Islet precursor cell (in vitro differentiated cells): ENCODE measurements around the gene BBS4.
A peak's percentile ranks its signal among the peaks of the same experiment; 100 is the strongest.
"Not testable (repeated sequence)": the region's sequence is repeated elsewhere in the genome, so short reads cannot be mapped to it uniquely, and the experiment has no call there.

ENCODE experiments used
- DNase-seq: peaks from one replicate; pipeline ENCODE4 v3.0.0-alpha.2; 2018

Gene BBS4

DNA sequence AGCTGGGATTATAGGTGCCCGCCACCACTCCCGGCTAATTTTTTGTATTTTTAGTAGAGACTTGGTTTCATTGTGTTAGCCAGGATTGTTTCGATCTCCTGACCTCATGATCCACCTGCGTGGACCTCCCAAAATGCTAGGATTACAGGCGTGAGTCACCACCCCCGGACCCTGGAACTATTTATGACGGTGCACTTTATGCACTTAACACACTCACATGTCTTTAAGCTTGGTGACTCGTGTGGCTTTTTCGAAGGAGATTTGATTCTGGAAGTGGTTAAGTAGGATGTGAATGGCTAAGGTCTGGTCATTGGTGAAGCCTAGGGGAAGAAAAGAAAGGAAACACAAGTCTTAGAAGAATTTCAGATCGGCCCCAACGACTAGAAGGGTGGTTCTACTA is 20.3 kb downstream of the BBS4 start:
- peak; percentile 89 for DNase-seq

DNA sequence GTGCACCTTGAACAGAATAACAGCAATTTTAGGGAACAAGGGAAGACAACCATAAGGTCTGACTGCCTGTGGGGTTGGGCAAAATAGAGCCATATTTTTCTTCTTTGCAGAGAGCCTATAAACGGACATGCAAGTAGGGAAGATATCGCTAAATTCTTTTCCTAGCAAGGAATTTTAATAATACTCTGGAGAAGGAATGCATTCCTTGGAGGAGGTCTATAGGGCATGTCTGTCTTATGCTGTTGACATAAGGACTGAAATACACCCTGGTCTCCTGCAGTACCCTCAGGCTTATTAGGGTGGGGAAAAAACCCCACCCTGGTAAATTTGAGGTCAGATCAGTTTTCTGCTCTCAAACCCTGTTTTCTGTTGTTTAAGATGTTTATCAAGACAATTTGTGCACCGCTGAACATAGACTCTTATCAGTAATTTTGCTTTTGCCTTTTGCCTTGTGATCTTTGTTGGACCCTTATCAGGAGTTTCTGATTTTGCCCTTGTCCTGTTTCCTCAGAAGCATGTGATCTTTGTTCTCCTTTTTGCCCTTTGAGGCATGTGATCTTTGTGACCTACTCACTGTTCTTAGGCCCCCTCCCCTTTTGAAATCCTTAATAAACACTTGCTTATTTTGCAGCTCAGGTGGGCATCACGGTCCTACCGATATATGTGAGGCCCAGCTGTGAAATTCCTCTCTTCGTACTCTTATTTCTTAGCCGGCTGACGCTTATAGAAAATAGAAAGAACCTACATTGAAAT is 22.7 kb downstream of the BBS4 start:
- DNase-seq, result not testable (repeated sequence)

DNA sequence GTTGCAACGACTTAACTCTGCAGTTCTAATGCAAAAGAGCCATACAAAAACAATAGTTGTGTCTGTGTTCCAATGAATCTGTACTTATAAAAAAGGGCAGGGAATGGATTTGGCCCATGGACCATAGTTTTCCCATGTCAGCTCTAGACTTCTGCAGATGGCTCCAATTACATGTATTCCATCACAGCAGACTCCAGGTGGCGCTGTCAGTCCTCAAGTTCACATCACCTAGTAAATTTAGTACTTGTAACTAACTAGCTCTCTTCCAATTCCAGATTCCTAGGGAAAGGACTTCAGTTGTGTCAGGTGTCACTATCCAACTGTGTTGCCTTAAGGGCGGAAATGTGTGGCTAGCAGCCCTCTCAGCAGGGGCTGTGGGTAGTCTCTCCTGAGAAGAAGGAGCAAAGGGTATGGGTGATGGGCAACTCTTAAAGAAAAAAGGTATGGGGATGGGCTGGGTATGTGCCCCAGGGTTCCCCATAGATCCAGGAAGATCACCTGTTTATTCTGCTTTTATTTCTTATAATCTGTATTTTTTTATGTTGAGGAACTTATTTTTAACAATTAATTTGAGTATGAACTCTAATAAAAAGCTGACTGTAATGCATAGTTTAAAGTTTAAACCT is 36.2 kb downstream of the BBS4 start:
- peak; percentile 80 for DNase-seq

- DNase-seq, result no peak
Observed at GRCh38 chr15:72724028-72724427, 38.0 kb downstream of the BBS4 start.

DNA sequence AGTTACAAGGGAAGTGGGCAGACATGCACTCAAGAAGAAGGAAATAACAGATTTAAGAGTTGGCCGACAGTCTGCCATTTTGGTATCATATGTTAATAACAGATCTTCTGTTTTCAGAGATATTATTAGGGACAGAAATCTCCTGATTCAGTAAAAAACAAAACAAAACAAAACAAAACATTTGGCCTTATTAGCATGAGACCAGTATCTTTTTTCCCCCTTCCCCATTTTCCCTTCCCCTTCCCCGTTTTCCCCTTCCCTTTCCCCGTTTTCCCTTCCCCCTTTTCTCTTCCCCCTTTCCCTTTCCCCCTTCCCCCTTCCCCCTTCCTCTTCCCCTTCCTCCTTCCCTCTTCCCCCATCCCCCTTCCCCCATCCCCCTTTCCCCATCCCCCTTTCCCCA is 39.4 kb downstream of the BBS4 start:
- no peak for DNase-seq

GRCh38 chr15:72725851-72726250 is 39.8 kb downstream of the BBS4 start:
- DNase-seq, result not testable (repeated sequence)

GRCh38 chr15:72727154-72727553 is 41.1 kb downstream of the BBS4 start:
- DNase-seq, result no peak

DNA sequence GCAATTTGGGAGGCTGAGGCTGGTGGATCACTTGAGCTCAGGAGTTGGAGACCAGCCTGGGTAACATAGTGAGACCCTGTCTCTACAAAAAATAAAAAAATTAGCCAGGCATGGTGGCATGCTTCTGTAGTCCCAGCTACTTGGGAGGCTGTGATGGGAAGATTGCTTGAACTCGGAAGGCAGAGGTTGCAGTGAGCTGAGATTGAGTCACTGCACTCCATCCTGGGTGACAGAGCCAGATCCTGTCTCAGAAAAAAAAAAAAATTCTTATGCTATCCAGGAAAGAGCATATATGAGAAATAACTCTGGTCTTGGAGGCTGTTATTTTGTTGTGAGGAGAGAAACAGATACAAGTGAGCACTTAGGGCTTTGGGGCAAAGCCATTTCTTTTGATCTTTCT is 42.2 kb downstream of the BBS4 start:
- not testable (repeated sequence) for DNase-seq

- DNase-seq, result no peak
Observed at GRCh38 chr15:72728821-72729220, 42.8 kb downstream of the BBS4 start.

DNA sequence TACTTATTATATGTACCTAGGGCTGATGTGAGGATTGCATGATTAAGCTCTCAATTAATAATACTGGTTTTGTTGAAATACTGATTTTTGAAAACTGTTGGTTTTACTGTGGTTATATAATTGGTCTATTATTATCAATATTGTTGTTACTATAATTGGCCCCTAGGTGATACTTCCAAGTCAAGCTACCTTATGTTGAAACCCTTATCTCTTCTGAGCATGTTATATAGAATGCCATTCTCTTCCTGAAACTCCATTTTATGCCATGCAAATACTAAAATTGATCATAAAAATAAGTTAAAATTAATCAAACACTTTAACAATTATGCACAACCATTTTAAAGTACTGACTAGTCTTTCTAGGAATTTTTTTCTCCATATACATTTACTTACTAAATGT is 46.1 kb downstream of the BBS4 start:
- DNase-seq, result no peak

DNA sequence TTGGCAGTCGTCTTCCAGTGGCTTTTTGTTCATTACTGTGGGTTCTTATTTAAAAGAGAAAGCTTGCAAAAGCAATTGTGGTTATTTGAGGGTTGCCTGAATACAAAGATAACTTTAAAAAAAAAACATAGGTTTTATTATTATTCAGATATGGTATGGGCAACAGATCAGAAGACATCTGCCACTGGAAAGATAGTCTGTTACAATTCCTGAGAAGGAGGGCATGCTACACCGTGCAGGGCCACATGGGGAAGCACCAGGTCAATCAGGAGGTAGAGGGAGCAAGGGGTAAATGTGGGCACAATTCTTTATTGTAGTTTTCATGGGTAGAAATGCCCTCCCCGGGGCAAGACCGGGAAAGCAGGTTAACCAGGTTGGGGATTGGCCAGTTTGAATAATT is 46.5 kb downstream of the BBS4 start:
- DNase-seq, result no peak

DNA sequence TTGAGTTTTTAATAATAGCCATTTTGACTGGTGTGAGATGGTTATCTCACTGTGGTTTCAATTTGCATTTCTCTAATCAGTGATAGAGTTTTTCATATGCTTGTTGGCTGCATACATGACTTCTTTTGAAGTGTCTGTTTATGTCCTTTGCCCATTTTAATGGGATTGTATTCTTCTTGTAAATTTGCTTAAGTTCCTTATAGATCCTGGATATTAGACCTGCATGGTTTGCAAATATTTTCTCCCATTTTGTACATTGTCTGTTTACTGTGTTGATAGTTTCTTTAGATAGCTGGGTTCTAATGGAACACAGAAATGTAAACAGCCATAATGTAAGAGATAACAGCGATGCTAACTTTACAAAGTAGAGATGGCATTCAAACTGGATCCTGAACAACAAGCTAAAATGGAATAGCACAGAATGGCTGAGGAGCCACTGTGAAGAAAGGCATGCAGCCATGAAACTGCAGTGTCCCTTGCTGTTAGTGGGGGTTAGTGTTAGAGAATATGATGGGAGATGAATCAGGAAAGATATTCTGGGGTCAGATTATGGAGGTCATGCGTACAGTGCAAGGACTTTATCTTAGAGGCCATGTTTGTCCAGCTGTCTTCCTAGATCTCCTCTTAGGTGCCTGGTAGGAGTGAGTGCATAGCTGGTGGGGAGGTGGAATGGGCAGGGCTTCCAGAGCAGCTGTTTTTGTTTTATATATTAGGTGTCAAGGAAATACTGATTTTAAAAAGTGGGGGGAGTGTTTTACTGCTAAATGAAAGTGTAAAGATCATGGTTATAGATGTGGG is 48.1 kb downstream of the BBS4 start:
- no peak for DNase-seq

- DNase-seq, result no peak
Observed at GRCh38 chr15:72735111-72735510, 49.1 kb downstream of the BBS4 start.

DNA sequence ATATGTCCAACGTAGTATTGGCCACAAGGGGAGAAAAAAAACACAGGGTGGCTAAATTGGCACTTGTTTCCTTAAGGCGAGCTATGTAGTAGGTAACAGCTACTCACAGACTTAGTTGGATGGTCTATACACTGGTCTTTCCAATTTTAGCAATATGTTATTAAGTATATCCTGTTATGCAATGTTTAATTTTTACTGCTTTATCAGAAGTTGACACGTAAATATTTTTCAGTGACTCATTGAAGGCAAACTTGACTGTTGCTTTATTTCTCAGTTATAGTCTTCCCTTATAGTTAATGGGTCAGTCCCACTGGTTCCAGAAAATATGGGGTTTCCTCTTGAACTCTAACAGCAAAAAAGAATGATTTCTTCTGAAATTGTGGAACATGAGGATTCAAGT is 51.1 kb downstream of the BBS4 start:
- DNase-seq, result no peak

GRCh38 chr15:72737723-72738122 is 51.7 kb downstream of the BBS4 start:
- DNase-seq, result no peak

GRCh38 chr15:72740219-72740618 is 54.2 kb downstream of the BBS4 start:
- no peak for DNase-seq

GRCh38 chr15:72749700-72750099 is 63.7 kb downstream of the BBS4 start:
- DNase-seq, result no peak

- DNase-seq, result no peak
Observed at GRCh38 chr15:72751751-72752455, 65.9 kb downstream of the BBS4 start.

GRCh38 chr15:72754096-72754495 is 68.1 kb downstream of the BBS4 start:
- no peak for DNase-seq

DNA sequence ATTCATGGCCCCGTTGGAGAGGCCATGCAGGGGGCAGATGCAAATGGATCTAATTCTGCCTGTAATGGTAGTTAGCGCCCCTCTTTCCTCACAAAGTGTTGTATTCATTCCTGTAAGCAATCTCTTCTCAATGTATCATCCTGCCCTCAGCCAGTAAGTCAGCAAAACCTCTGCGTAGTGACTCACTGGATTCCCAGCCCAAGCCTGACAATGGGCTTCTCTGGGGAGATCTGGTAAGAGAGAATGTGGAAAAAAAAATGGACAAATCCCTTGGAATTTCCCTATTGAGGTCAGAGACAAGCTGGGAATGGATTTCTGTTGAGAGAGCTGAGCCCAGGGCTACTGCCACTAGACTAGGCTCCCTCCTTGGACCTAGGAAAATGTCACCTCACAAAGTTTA is 72.2 kb downstream of the BBS4 start:
- peak; percentile 79 for DNase-seq

DNA sequence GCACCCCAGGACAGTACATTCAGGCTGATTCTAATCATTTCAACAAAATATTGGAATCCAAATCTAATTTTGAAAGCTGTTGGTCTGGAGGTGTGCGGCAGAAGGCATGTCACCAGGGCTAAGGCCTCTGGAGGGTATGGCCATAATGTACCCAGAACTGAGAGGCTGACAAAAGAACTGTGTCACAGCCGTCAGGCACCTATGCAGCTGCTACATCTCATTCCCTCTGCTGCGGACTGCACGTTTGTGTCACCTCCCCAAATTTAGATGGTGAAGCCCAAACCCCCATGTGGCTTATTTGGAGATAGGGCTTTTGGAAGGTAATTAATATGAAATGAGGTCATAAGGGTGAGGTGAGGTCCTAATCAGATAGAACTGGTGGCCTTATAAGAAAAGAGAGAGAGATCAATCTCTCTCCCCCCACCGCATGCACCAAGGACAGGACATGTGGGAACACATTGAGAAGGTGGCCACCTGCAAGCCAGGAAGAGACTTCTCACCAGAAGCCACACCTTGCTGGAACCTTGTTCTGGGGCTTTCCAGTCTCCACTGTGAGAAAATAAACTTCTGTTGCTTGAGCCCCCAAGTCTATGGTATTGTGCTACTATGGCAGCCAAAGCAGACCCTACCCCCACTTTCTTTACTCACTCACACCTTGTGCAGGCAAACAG is 74.7 kb downstream of the BBS4 start:
- DNase-seq, result no peak

DNA sequence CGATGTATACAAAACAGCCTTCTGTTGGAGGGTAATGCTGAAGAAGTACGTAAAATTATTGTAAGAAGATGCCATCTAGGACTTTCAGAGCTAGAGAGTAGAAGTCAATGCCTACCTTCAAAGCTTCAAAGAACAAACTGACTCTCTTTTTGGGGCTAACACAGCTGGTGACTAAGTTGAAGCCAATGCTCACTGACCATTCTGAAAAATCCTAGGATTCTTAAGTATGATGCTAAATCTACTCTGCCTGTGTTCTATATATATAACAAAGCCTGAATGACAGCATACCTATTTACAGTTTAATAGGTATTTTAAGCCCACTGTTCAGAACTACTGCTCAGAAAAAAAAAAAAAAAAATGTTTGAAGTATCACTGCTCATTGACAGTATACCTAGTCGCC is 78.6 kb downstream of the BBS4 start:
- no peak for DNase-seq

DNA sequence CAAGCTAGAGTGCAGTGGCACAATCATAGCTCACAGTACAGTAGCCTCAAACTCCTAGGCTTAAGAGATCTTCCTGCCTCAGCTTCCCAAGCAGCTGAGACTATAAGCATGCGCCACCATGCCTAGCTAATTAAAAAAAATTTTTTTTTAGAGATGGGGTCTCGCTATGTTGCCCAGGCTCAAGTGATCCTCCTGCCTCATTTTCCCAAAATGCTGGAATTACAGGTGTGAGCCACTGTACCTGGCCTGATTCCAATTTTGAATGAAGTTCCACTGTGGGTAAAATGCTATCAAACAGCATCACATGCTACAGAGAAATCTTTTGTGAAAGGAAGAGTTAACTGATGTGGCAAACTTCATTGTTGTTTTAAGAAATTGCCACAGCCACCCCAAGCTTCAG is 80.0 kb downstream of the BBS4 start:
- DNase-seq, result no peak
